Brain microvascular endothelial cell (primary cell): ENCODE measurements around the gene RORC.
"Not testable (repeated sequence)": the region's sequence is repeated elsewhere in the genome, so short reads cannot be mapped to it uniquely, and the experiment has no call there.

Experiments
- DNase-seq: peaks from one replicate; pipeline ENCODE4 v3.0.0-alpha.2; 2020
- H3K27ac ChIP-seq: fragments of 250-450 bp; sonication (Bioruptor Pico); 2 replicates; pipeline ENCODE4 v1.5.1; 2020; ENCODE audit warnings: mild to moderate bottlenecking, moderate library complexity
- H3K27me3 ChIP-seq: fragments of 250-450 bp; sonication (Bioruptor Pico); replicated peaks from 2 replicates; pipeline ENCODE4 v1.5.1; 2020; ENCODE audit warnings: mild to moderate bottlenecking
- H3K36me3 ChIP-seq: fragments of 250-450 bp; sonication (Bioruptor Pico); replicated peaks from 2 replicates; pipeline ENCODE4 v1.5.1; 2020; ENCODE audit warnings: mild to moderate bottlenecking
- H3K4me3 ChIP-seq: 2 replicates; pipeline ENCODE4 v1.5.1; 2011; ENCODE audit warnings: low read depth, mild to moderate bottlenecking, control low read depth, low read length, moderate library complexity
- in situ Hi-C: cut with HindIII; loops from 2 replicates; pipeline ENCODE4 v1.10.0; 2017; ENCODE audit warnings: low sequenced_read_pairs, low pct_ligation_motif_present
- TF ChIP-seq, protein P1 (sequence below): IDR thresholded peaks from 2 replicates; pipeline ENCODE4 v1.5.1; 2011; ENCODE audit warnings: low read depth, mild to moderate bottlenecking, moderate library complexity, low read length, control low read depth, inconsistent platforms; ENCODE audit errors: missing control alignments

RORC gene

DNA sequence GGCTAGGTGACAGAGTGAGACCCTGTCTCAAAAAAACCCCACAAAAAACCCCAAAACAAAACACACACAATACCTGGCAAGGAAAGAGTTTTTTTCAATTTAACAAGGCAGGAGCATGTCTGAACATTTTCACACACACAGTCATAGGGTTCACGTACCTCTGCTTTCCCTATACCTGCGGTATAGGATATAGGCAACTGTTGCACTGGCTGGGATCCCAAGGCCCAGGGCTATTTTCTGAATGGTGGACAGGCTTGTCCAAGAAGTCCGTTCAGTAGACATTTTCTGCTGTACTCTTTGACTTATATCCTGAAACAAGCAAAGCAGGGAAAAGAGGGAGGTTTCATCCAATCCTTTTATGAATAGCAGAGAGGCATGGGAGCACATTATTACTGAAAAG is 48.9 kb downstream of the RORC start:
- in situ Hi-C loops: no loop called here
- Histone ChIP-seq H3K27me3 (peaks cover 3% of the 10 kb centered on the region), H3K36me3 (no peaks in the 10 kb centered on the region), H3K4me3 (no peak overlapping the region), H3K27ac (no peak overlapping the region)
- TF ChIP-seq, protein P1, sequence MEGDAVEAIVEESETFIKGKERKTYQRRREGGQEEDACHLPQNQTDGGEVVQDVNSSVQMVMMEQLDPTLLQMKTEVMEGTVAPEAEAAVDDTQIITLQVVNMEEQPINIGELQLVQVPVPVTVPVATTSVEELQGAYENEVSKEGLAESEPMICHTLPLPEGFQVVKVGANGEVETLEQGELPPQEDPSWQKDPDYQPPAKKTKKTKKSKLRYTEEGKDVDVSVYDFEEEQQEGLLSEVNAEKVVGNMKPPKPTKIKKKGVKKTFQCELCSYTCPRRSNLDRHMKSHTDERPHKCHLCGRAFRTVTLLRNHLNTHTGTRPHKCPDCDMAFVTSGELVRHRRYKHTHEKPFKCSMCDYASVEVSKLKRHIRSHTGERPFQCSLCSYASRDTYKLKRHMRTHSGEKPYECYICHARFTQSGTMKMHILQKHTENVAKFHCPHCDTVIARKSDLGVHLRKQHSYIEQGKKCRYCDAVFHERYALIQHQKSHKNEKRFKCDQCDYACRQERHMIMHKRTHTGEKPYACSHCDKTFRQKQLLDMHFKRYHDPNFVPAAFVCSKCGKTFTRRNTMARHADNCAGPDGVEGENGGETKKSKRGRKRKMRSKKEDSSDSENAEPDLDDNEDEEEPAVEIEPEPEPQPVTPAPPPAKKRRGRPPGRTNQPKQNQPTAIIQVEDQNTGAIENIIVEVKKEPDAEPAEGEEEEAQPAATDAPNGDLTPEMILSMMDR: no peak
- DNase-seq: no peak

DNA sequence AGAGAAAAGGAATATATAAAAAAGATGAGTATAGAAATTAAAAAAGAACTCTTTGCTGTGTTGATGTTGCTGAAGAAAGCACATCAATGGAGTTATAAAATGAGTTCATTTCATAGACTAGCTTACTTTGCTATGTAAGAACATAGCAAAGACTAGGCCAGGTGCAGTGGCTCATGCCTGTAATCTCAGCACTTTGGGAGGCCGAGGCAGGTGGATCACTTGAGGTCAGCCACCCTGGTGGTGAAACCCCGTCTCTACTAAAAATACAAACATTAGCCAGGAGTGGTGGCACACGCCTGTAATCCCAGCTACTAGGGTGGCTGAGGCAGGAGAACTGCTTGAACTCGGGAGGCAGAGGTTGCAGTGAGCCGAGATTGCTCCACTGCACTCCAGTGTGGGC is 49.6 kb downstream of the RORC start:
- H3K4me3 ChIP-seq, in situ Hi-C loops, DNase-seq, H3K36me3 ChIP-seq, H3K27ac ChIP-seq, H3K27me3 ChIP-seq: not testable (repeated sequence)

DNA sequence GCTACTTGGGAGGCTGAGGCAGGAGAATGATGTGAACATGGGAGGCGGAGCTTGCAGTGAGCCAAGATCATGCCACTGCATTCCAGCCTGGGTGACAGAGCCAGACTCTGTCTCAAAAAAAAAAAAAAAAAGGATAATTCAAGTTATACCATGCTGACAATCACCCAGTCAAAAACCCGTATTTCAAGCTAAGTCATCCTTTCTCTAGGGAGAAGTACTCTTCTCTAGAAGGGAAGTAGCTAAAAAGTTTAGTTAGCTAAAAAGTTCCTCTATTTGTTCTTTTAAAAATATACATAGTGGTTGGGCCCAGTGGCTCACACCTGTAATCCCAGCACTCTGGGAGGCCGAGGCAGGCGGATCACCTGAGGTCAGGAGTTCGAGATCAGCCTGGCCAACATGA is 50.9 kb downstream of the RORC start:
- H3K27me3 ChIP-seq, DNase-seq, H3K27ac ChIP-seq, H3K36me3 ChIP-seq, H3K4me3 ChIP-seq, in situ Hi-C loops: not testable (repeated sequence)

DNA sequence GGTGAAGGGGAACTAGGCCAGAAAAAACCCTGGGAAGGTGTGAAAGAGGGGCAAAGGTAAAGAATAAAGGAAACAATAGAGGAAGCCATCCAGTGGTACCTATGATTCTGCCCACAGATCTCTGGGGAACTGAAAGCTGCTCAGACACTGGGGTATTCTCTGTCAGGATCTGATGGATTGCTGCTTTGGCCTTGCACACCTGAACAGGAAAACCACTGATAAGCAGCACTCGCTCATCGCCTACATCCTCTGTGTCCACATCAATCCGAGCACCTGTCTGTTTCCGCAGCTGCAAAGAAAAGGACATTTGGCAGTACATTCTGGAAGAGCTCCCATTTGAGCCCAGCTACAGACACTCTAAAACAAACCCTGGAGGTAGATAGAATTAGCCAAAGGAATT is 51.8 kb downstream of the RORC start:
- in situ Hi-C loops: no loop called here
- no peak for DNase-seq
- no peak overlapping the region for H3K27ac ChIP-seq
- H3K36me3 ChIP-seq: no peaks in the 10 kb centered on the region
- H3K4me3 ChIP-seq: no peak overlapping the region
- peaks cover 3% of the 10 kb centered on the region for H3K27me3 ChIP-seq
- TF ChIP-seq, protein P1: no peak

DNA sequence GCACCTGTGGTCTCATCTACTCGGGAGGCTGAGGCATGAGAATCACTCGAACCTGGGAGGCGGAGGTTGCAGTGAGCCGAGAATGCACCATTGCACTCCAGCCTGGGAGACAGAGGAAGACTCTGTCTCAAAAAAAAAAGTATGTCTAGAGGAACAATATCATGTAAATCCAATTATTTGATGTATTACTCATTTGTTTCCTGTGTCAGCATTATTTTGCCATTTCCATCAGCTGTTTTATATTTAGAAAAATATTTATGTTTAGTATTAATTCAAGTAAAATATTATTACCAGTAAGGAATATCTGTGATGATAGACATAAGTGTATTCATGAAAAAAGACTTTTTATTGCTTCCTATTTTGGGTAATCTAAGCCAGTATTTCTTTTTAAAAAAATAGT is 54.3 kb downstream of the RORC start:
- no peaks in the 10 kb centered on the region for H3K36me3 ChIP-seq
- no peak overlapping the region for H3K4me3 ChIP-seq

DNA sequence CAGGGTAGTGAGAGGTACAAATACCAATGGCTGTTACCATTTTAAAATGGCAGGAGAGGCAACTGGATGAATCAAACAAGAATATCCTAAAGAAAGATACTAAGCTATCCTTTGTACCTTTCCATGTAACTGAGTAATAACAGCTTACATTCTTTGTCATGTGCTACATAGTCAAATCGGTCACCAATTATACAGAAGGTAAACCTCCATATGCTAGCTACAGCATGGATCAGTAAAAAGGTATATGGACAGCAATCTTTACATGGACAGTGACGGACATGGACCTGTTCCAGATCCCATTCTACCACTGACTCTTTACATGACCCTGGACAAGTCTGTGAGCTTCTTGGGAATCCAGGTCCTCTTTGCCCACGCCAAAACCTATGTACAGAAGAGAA is 54.9 kb downstream of the RORC start:
- H3K36me3 ChIP-seq: no peaks in the 10 kb centered on the region

More for the DNA sequence above, 54.3 kb downstream of the RORC start:
- no peak overlapping the region for H3K27ac ChIP-seq
- TF ChIP-seq, protein P1: no peak
- no peak for DNase-seq
- in situ Hi-C loops: no loop called here
- H3K27me3 ChIP-seq: no peaks in the 10 kb centered on the region

More for the DNA sequence above, 54.9 kb downstream of the RORC start:
- no peak overlapping the region for H3K4me3 ChIP-seq
- no peaks in the 10 kb centered on the region for H3K27me3 ChIP-seq
- TF ChIP-seq, protein P1: no peak
- no peak for DNase-seq
- in situ Hi-C loops: no loop called here
- no peak overlapping the region for H3K27ac ChIP-seq
